GM12891 (cell line): ENCODE results near the gene NAV2.

Experiments used
- POLR2A ChIP-seq: IDR thresholded peaks from 2 replicates; pipeline ENCODE4 v1.6.1; 2011; ENCODE audit warnings: low read depth, low read length, control low read depth
- POLR2AphosphoS5 ChIP-seq: IDR thresholded peaks from 2 replicates; pipeline ENCODE4 v1.6.1; 2011; ENCODE audit warnings: low read depth, low read length, control low read depth
- TAF1 ChIP-seq: IDR thresholded peaks from 2 replicates; pipeline ENCODE4 v1.6.1; 2011; ENCODE audit warnings: low read depth, low read length, control low read depth

- TF ChIP-seq POLR2A (no peak), POLR2AphosphoS5 (no peak), TAF1 (no peak)
These were observed 446.1 kb downstream of the NAV2 start for GRCh38 chr11:20158597-20159257.
